RWPE1 (cell line): ENCODE data around the gene KLHL36.
A peak's percentile ranks its signal among the peaks of the same experiment; 100 is the strongest.
"Not testable (repeated sequence)": the region's sequence is repeated elsewhere in the genome, so short reads cannot be mapped to it uniquely, and the experiment has no call there.

Experiments used
- CTCF ChIA-PET: fragments of 350-600 bp; sonication (Branson Sonifier 250); formaldehyde crosslinking; extraction: SDS; loops from one replicate; lab custom pipeline; 2021; lab: Yijun Ruan, JAX
- POLR2A ChIA-PET: fragments of 400-600 bp; formaldehyde crosslinking; extraction: SDS; loops from one replicate; lab custom pipeline; 2020; ENCODE audit warnings: antibody characterized with exemption; ENCODE audit not compliant: low non-redundant PET; lab: Yijun Ruan, JAX
- DNase-seq: peaks from one replicate; pipeline ENCODE4 v3.0.0; 2012; ENCODE audit warnings: low spot score
- H3K27ac ChIP-seq: fragments of 450-650 bp; 2 replicates; pipeline ENCODE4 v1.5.1; 2017
- CTCF ChIP-seq: fragments of 450-650 bp; conservative IDR thresholded peaks from 2 replicates; pipeline ENCODE4 v1.5.1; 2017; ENCODE audit warnings: low read depth, mild to moderate bottlenecking

The KLHL36 gene

GRCh38 chr16:84630446-84631152 lies 17.7 kb upstream of the KLHL36 start:
- no peak for DNase-seq
- POLR2A ChIA-PET, result no interaction called here
- H3K27ac ChIP-seq, result no peak overlapping the region
- CTCF ChIA-PET, result interaction anchor here (0.7 kb wide), 1 partner anchor 120 kb away, joined by 4 read pairs; no protein-coding TSS in a partner anchor
- TF ChIP-seq CTCF, result no peak

GRCh38 chr16:84631153-84631466 lies 17.2 kb upstream of the KLHL36 start:
- POLR2A ChIA-PET, result no interaction called here
- H3K27ac ChIP-seq, result no peak overlapping the region
- DNase-seq, result no peak
- CTCF ChIA-PET, result interaction anchor here (0.7 kb wide), 1 partner anchor 120 kb away, joined by 4 read pairs; no protein-coding TSS in a partner anchor
- no peak for TF ChIP-seq CTCF

- no peak for DNase-seq
- no peak overlapping the region for H3K27ac ChIP-seq
- POLR2A ChIA-PET, result no interaction called here
- TF ChIP-seq CTCF, result no peak
- CTCF ChIA-PET, result interaction anchor here (0.9 kb wide), 1 partner anchor 9 kb away, joined by 3 read pairs; no protein-coding TSS in a partner anchor
Observed at GRCh38 chr16:84631886-84632285, 16.4 kb upstream of the KLHL36 start.

GRCh38 chr16:84632862-84633261 lies 15.4 kb upstream of the KLHL36 start:
- DNase-seq, H3K27ac ChIP-seq, POLR2A ChIA-PET: not testable (repeated sequence)
- CTCF ChIA-PET, result interaction anchor here (0.9 kb wide), 2 partner anchors 9 to 10 kb away, joined by 3 read pairs; no protein-coding TSS in a partner anchor

- ChIA-PET POLR2A (no interaction called here), CTCF (interaction anchor here (0.9 kb wide), 1 partner anchor 8 kb away, joined by 3 read pairs; no protein-coding TSS in a partner anchor)
- DNase-seq, result no peak
- no peak overlapping the region for H3K27ac ChIP-seq
- no peak for TF ChIP-seq CTCF
Observed at GRCh38 chr16:84633622-84634021, 14.7 kb upstream of the KLHL36 start.

GRCh38 chr16:84635702-84636101 lies 12.6 kb upstream of the KLHL36 start:
- no peak for DNase-seq
- CTCF ChIA-PET, result interaction anchor here (0.6 kb wide), 1 partner anchor 125 kb away, joined by 4 read pairs; no protein-coding TSS in a partner anchor
- POLR2A ChIA-PET, result no interaction called here
- H3K27ac ChIP-seq, result no peak overlapping the region
- no peak for TF ChIP-seq CTCF

GRCh38 chr16:84637709-84638108 lies 10.6 kb upstream of the KLHL36 start:
- POLR2A ChIA-PET, result no interaction called here
- DNase-seq, result no peak
- peak overlapping the region; percentile 23; the same call in 1 of the 2 replicates for H3K27ac ChIP-seq
- CTCF ChIA-PET, result interaction anchor here (0.6 kb wide), 2 partner anchors 11 to 460 kb away, joined by 3 to 4 read pairs; no protein-coding TSS in a partner anchor
- no peak for TF ChIP-seq CTCF
